DMS79 treated with DMSO at 0.1 percent for 48 hours (cell line): ENCODE results near the gene ARSA.

ENCODE experiments used
- DNase-seq: peaks from one replicate; lab custom pipeline; 2025; lab: John Stamatoyannopoulos, UW

Gene ARSA

GRCh38 chr22:50604256-50605001 lies 23.5 kb downstream of the ARSA start:
- no peak for DNase-seq

GRCh38 chr22:50603511-50604255 lies 24.3 kb downstream of the ARSA start:
- no peak for DNase-seq

- DNase-seq: no peak
Observed at GRCh38 chr22:50602338-50602700, 25.6 kb downstream of the ARSA start.

DNA sequence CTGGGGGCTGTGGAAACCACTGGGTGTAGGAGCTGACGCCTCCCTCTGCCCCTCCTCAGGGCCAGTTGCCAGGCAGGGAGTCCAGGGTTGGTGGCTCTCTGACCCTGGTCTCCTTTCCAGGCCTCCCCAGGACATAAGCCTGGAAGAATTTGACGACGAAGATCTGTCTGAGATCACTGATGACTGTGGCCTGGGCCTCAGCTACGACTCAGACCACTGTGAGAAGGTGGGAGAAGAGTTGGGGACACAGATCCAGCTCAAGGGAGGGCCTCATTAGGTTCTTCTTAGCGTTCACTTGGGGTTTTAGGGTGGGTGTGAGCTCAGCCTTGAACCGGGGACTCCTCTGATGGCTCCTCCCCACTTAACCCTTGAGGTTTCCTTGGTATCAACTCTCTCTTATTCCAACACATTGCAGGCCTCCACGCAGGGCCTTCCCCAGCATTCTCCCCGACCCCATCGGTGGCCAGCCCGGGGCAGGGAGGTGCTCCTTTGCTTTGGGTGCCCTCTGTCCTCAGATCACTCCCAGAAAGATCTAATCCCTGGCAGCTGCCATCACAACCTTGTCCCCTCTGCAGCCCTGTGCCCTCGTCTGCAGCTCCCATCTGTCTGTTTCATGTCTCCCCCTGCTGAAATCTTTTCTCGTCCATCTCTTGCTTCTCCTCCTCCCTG lies 26.1 kb downstream of the ARSA start:
- no peak for DNase-seq

- DNase-seq: no peak
Observed at GRCh38 chr22:50600967-50601668, 26.8 kb downstream of the ARSA start.

- no peak for DNase-seq
Observed at GRCh38 chr22:50600538-50600937, 27.4 kb downstream of the ARSA start, which contains the start of gene MAPK8IP2. MAPK8IP2 (plus strand) TSS chr22:50600793; CDS start chr22:50600819, 26 bp downstream.

GRCh38 chr22:50599816-50600455 lies 28.0 kb downstream of the ARSA start:
- DNase-seq: no peak

DNA sequence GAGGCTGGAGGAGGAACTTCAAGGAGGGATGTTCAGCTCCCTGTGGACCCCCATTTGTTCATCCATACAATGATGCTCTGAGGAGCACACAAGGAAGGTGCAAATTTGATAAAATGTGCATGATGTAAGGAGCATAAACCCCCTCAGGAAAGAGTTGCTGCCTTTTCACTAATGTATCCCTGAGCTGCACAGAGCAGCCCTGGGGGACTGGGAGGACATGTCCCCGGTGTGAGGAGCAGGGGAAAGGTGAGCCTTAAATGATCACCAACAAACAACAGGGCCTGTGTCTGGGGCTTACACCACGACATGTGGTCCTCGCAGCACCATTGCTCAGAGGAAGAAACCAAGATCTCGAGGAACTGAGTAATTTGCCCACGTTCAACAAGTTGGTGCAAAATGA lies 30.9 kb downstream of the ARSA start:
- DNase-seq: no peak

DNA sequence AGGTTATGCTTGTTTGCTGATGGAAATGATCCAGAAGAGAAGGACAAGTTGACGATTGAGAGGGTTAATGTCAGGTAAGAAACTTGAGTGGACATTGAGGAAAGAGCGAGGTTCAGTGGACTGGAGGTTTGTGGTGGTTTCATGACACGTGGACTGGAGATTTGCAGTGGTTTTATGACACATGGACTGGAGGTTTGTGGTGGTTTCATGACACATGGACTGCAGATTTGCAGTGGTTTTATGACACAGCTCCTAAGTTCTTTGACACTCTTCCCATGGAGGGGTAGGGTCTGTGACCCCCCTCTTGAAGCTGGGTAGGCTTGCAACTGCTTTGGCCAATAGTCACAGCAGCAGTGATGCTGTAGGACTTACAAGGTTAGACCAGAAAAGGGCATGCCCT lies 32.8 kb downstream of the ARSA start:
- no peak for DNase-seq

DNA sequence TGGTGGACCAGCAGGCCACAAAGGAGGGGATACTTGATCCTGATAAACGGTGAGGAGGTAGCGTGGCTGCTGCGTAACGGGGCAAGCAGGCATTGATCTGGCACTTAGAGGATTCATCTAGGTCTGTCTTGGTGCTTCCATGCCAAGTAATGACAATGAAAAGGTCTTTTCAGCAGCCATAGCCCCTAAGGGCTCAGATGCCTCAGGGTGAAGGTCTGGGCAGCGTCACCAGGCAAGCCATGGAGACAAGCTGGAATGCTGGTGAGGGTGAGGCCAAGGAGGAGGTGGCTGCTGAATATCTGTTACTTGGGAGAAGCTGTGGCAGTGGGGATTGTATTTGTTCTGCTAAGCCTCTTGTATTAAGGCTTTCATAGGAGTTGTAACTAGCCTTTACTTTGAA lies 40.5 kb downstream of the ARSA start:
- DNase-seq: no peak

DNA sequence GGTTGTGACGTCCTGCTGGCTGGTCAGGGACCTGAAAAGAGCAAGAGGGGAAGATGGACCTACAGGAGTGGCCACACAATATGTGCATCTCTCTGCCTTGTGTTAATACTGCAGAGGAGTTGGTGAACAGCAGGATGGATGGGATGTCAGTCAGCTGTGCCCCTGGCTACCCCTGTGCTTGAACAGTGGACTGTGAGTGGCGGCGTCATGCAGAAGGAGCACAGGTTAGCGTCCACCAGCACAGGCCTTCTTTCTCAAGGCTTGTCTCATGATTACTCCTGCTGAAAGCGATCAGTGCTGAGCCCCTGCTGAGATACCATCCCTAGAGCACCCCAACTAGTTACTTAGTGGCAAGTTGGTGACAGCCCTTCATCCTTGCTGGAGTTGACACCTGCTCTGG lies 41.5 kb downstream of the ARSA start:
- DNase-seq: no peak

DNA sequence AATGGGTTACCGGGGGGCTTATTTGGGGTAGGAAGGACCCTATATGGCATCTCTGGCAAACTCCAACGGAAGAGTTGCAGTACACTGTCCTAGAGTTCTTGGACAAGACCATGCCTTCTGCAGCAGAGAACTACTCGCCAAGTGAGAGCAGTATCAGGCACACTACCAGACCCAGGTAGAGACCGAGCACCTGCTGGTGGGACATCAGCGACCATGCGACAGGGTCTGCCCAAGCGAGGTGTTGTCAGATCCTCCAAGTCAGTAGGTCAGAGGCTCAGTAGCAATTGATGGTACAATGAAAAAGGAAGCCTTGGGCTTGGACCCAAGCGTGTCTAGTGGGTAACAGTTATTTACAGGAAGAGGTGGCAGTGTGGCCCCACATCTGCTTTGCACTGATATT lies 42.2 kb downstream of the ARSA start:
- no peak for DNase-seq

GRCh38 chr22:50585238-50585637 lies 42.7 kb downstream of the ARSA start:
- DNase-seq: no peak

GRCh38 chr22:50584106-50585096 lies 43.6 kb downstream of the ARSA start:
- DNase-seq: no peak

DNA sequence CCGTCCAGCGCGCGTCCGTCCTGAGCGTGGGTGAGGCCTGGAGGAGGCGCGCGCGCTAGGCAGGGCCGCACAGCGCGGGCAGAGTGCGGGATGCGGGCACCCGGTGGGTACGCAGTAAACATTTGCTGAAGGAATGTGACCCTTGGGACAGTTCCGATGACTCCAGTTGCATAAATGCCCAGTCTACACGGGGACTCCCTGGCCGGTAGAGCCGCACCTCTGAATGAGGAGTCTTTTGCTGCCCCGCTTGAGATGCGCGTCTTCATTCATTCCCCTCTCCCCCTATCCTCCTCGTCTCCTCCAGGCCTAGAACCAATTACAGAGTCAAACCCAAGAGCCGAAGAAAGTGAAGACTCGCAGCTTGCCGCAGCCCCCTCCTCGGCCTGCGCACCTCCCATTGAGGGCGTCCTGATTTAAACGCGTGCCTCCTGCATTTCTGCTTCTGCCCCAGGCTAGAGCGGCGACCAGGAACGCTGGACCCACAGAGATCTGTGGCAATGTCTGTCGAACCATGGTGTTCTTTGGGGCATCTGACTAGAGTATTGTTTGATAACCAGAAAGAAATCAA lies 44.6 kb downstream of the ARSA start:
- DNase-seq: no peak

GRCh38 chr22:50582493-50583293 lies 45.3 kb downstream of the ARSA start, which contains the start of gene CHKB:
CHKB (minus strand) TSS chr22:50582849; CDS start chr22:50582781, 68 bp downstream.
- peak; percentile 88 for DNase-seq

- no peak for DNase-seq
Observed at GRCh38 chr22:50581950-50582492, 45.9 kb downstream of the ARSA start.

GRCh38 chr22:50581031-50581949 lies 46.7 kb downstream of the ARSA start:
- no peak for DNase-seq
